GM12872 (cell line): Measurements from ENCODE around the gene PDE2A.

Source experiments
- CTCF ChIP-seq: IDR thresholded peaks from 3 replicates; pipeline ENCODE4 v1.5.1; 2011; ENCODE audit warnings: low read depth, mild to moderate bottlenecking, low read length, moderate library complexity; ENCODE audit not compliant: insufficient read depth

PDE2A gene

GRCh38 chr11:72582206-72583176 lies 91.7 kb downstream of the PDE2A start:
- TF ChIP-seq CTCF = no peak

GRCh38 chr11:72581067-72581466 lies 93.2 kb downstream of the PDE2A start:
- no peak for TF ChIP-seq CTCF

- no peak for TF ChIP-seq CTCF
Observed at GRCh38 chr11:72580642-72580950, 93.6 kb downstream of the PDE2A start.

GRCh38 chr11:72579816-72580641 lies 94.2 kb downstream of the PDE2A start:
- TF ChIP-seq CTCF = no peak

- no peak for TF ChIP-seq CTCF
Observed at GRCh38 chr11:72578991-72579815, 95.0 kb downstream of the PDE2A start.

- no peak for TF ChIP-seq CTCF
Observed at GRCh38 chr11:72578566-72578965, 95.7 kb downstream of the PDE2A start.

- TF ChIP-seq CTCF = no peak
Observed at GRCh38 chr11:72578051-72578450, 96.2 kb downstream of the PDE2A start.
